Upper lobe of left lung (tissue), 6 donors: ENCODE results near the gene STRBP. TPM values are rescaled to one million over a fixed set of nuclear protein-coding genes. Genes with fewer than 3 reads are reported as not detected.

Experiments used
- ATAC-seq, 2 donors: fragments of 200-7000 bp; cut with Tn5 transposase; one replicate each; pipeline ENCODE4 v1.9.1; 2022; ENCODE audit warnings: mild to moderate bottlenecking in 2 of 2, moderate library complexity in 2 of 2; ENCODE audit not compliant: low FRiP score in 2 of 2
- DNase-seq, 2 donors: peaks; one replicate each; pipeline ENCODE4 v3.0.0-alpha.2; 2019 to 2020
- H3K27ac ChIP-seq, 4 donors: fragments of 200-600 bp; sonication (generic); one replicate each; pipeline ENCODE4 v1.5.1; 2016 to 2019
- H3K27me3 ChIP-seq, 4 donors: fragments of 200-600 bp; sonication (generic); one replicate each; pipeline ENCODE4 v1.5.1; 2017 to 2019
- H3K36me3 ChIP-seq, 4 donors: fragments of 200-600 bp; sonication (generic); one replicate each; pipeline ENCODE4 v1.5.1; 2016 to 2019
- H3K4me1 ChIP-seq, 4 donors: fragments of 200-600 bp; sonication (generic); one replicate each; pipeline ENCODE4 v1.5.1; 2018 to 2019
- H3K4me3 ChIP-seq, 4 donors: fragments of 200-600 bp; sonication (generic); one replicate each; pipeline ENCODE4 v1.5.1; 2017 to 2019; ENCODE audit warnings: mild to moderate bottlenecking in 2 of 4, moderate library complexity in 1 of 4
- H3K9me3 ChIP-seq, 4 donors: fragments of 200-600 bp; sonication (generic); one replicate each; pipeline ENCODE4 v1.5.1; 2018 to 2019
- EP300 ChIP-seq, 4 donors: sonication (generic); formaldehyde crosslinking; IDR thresholded peaks; one replicate each; pipeline ENCODE4 v1.5.1; 2017; ENCODE audit warnings: antibody characterized with exemption in 4 of 4, control low read depth in 2 of 4
- POLR2A ChIP-seq, 4 donors: fragments of 450-650 bp; IDR thresholded peaks; one replicate each; pipeline ENCODE4 v1.5.1; 2016 to 2017; ENCODE audit warnings: antibody characterized with exemption in 4 of 4, mild to moderate bottlenecking in 2 of 4
- POLR2AphosphoS5 ChIP-seq, 2 donors: sonication (generic); formaldehyde crosslinking; IDR thresholded peaks; one replicate each; pipeline ENCODE4 v1.5.1; 2017; ENCODE audit warnings: antibody characterized with exemption in 2 of 2
- WGBS, 2 donors: methylation state at CpG; one replicate each; pipeline ENCODE4 v1.1.5; 2017 to 2018; 5-methylcytosine and 5-hydroxymethylcytosine counted together
- total RNA-seq, 6 donors: library from RNA; depleted of rRNA in 4 of 6; stranded (reverse); fragments of >200 nt in 4 of 6; gene quantifications; one replicate each; pipeline versions ENCODE4 v1.1.0 to v1.2.1, GENCODE V29; 2016 to 2021
- TF ChIP-seq, protein P1 (sequence below), 6 experiments: fragments of 450-650 bp in 4 of 6; fragments of 200-600 bp in 2 of 6; sonication (generic) in 2 of 6; IDR thresholded peaks; one replicate each; pipeline ENCODE4 v1.5.1; 2016 to 2019; ENCODE audit warnings: antibody characterized with exemption in 6 of 6
- donor health status: DM: no; HTN: no; CAD: no; lungs with moderate emphysema.
- donor health status: DM: no; HTN: yes; CAD: no; lungs with severe emphysema.

STRBP gene
- total RNA-seq, 6 donors from 2014 or later, result 10.2 to 61.8 (median 17.8) TPM

DNA sequence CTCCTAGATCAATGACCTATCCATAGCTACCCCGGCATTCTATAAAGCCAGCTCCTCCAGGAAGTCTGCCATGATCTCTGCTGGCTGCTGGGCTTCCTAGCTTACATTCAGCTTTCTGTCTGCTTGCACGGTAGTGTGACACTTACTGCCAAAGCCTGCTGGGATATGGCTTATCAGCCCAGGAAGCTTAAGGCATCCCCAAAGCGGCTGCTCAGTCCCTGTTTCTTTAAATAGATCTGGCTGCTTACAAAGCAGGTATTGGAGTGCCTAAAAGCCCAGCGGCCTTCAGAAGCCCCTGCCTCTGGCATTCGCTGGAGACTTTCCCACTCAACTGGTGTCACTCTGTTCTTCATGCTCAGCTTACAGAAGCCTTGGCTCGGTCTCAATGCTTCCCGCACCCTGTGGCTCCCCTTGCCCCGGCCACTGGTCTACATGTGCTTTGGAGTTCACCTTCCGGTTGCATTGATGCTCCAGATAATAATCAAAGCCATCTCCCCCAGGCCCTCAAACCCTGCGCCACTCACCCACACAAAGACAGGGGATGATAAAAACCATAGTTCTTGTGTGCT is 31.3 kb upstream of the STRBP start:
- no peaks in the 10 kb centered on the region for H3K9me3 ChIP-seq
- WGBS, 2 donors, result 77 to 80% methylated on average over 10 of the region's 10 CpGs
- DNase-seq, result no peak
- no peak overlapping the region for H3K4me3 ChIP-seq
- no peaks in the 10 kb centered on the region for H3K4me1 ChIP-seq
- H3K36me3 ChIP-seq, result no peaks in the 10 kb centered on the region
- TF ChIP-seq POLR2A (IDR thresholded peaks at IDR 0.05), result no peak
- TF ChIP-seq POLR2AphosphoS5 (IDR thresholded peaks at IDR 0.05), result no peak
- TF ChIP-seq EP300 (IDR thresholded peaks at IDR 0.05), result no peak
- TF ChIP-seq, protein P1, sequence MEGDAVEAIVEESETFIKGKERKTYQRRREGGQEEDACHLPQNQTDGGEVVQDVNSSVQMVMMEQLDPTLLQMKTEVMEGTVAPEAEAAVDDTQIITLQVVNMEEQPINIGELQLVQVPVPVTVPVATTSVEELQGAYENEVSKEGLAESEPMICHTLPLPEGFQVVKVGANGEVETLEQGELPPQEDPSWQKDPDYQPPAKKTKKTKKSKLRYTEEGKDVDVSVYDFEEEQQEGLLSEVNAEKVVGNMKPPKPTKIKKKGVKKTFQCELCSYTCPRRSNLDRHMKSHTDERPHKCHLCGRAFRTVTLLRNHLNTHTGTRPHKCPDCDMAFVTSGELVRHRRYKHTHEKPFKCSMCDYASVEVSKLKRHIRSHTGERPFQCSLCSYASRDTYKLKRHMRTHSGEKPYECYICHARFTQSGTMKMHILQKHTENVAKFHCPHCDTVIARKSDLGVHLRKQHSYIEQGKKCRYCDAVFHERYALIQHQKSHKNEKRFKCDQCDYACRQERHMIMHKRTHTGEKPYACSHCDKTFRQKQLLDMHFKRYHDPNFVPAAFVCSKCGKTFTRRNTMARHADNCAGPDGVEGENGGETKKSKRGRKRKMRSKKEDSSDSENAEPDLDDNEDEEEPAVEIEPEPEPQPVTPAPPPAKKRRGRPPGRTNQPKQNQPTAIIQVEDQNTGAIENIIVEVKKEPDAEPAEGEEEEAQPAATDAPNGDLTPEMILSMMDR (IDR thresholded peaks at IDR 0.05), result no peak
- no peak for ATAC-seq
- H3K27ac ChIP-seq, result no peak overlapping the region
- H3K27me3 ChIP-seq, result no peaks in the 10 kb centered on the region

DNA sequence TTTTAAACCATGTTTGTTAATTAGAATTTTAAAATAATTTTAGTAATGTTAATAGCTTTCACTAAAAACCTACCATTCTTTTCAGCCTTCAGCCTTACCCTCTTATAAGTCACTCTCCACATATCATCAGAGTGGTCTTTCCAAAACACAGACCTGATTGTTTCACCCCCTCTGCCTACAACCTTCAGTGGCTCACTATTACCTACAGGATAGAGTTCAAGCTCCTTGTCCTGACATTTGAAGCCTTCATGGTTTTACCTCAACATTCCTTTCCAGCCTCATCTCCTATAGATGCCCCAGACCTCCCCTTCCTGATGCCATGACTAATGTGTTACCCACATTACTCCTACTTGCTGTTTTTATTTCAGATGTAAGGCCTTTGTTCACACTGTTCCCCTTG is 27.8 kb upstream of the STRBP start:
- DNase-seq (no peak), ATAC-seq (no peak)
- H3K27ac ChIP-seq, result no peak overlapping the region
- no peaks in the 10 kb centered on the region for H3K4me1 ChIP-seq
- TF ChIP-seq, protein P1 (IDR thresholded peaks at IDR 0.05), result no peak
- no peak for TF ChIP-seq EP300 (IDR thresholded peaks at IDR 0.05)
- TF ChIP-seq POLR2AphosphoS5 (IDR thresholded peaks at IDR 0.05), result no peak
- no peak for TF ChIP-seq POLR2A (IDR thresholded peaks at IDR 0.05)
- no peaks in the 10 kb centered on the region for H3K9me3 ChIP-seq
- H3K4me3 ChIP-seq, result no peak overlapping the region
- no peaks in the 10 kb centered on the region for H3K27me3 ChIP-seq
- H3K36me3 ChIP-seq, result no peaks in the 10 kb centered on the region

DNA sequence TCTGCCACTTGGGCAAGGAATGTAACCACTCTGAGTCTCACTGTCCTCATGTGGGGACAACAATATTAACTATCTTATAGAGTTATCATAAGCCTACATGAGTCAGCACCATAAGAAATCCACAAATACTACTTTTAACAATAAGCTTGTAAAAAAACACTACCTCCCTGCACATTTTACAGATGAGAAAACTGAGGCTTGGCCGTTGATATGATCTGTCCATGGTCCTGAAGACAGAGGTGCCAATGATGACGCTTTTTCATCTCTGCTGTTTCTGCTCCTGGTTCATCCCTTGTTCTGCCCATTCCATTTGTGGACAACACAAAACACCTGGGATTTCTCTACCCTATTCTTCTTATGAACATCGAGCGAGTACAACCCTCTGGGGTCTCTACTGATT is 23.4 kb upstream of the STRBP start:
- Histone ChIP-seq H3K27ac (no peak overlapping the region), H3K36me3 (no peaks in the 10 kb centered on the region), H3K27me3 (no peaks in the 10 kb centered on the region), H3K4me3 (no peak overlapping the region), H3K4me1 (no peaks in the 10 kb centered on the region), H3K9me3 (no peaks in the 10 kb centered on the region)
- TF ChIP-seq POLR2A (IDR thresholded peaks at IDR 0.05), result no peak
- TF ChIP-seq, protein P1 (IDR thresholded peaks at IDR 0.05), result no peak
- no peak for TF ChIP-seq POLR2AphosphoS5 (IDR thresholded peaks at IDR 0.05)
- no peak for TF ChIP-seq EP300 (IDR thresholded peaks at IDR 0.05)
- no peak for ATAC-seq
- 86 to 94% methylated on average over 4 of the region's 4 CpGs for WGBS, 2 donors
- DNase-seq, result no peak

DNA sequence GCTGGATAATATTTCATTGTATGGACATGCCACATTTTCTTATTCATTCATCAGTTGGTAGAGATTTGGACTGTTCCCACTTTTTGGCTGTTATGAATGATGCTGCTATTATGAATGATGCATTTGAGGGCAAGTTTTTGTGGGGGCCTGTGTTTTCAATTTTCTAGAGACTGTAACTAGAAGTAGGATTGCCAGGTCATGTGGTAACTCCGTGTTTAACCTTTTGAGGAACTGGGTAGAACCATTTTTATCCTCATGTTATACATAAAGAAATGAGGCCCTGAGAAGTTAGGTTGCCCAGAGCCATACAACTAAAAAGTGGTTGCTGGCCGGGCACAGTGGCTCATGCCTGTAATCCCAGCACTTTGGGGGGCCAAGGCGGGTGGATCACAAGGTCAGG is 22.4 kb upstream of the STRBP start:
- DNase-seq, result no peak
- no peak for TF ChIP-seq POLR2AphosphoS5 (IDR thresholded peaks at IDR 0.05)
- TF ChIP-seq, protein P1 (IDR thresholded peaks at IDR 0.05), result no peak
- no peak for TF ChIP-seq POLR2A (IDR thresholded peaks at IDR 0.05)
- no peak for TF ChIP-seq EP300 (IDR thresholded peaks at IDR 0.05)
- Histone ChIP-seq H3K9me3 (no peaks in the 10 kb centered on the region), H3K27ac (no peak overlapping the region), H3K36me3 (no peaks in the 10 kb centered on the region), H3K4me3 (no peak overlapping the region), H3K4me1 (no peaks in the 10 kb centered on the region), H3K27me3 (no peaks in the 10 kb centered on the region)
- 69 to 75% methylated on average over 3 of the region's 3 CpGs for whole genome bisulfite sequencing, 2 donors
- no peak for ATAC-seq

DNA sequence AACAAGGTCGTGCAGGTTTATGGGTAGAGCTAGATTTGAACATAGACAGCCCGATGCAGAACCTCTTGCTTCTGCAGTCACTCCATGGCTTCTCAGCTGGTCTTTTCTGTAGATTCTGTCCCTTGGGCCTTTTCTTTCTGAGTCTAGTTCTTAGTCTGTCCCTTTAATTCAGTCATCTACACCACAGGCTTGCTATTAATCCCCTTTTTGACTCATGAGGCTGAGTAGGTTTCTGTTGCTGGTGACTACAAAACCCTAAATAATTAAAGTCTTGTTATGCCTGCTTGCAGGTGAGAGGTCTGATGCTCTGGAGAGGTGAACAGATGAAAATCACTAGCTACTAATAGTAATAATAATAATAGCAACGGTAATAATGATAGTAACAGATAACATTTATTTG is 19.3 kb upstream of the STRBP start:
- WGBS, 2 donors, result 80 to 85% methylated on average over 3 of the region's 3 CpGs

More for the DNA sequence above, 19.3 kb upstream of the STRBP start:
- H3K9me3 ChIP-seq, result no peaks in the 10 kb centered on the region
- H3K4me3 ChIP-seq, result no peak overlapping the region
- TF ChIP-seq, protein P1 (IDR thresholded peaks at IDR 0.05), result no peak
- TF ChIP-seq POLR2AphosphoS5 (IDR thresholded peaks at IDR 0.05), result no peak
- no peak for TF ChIP-seq EP300 (IDR thresholded peaks at IDR 0.05)
- DNase-seq (no peak), ATAC-seq (no peak)
- no peaks in the 10 kb centered on the region for H3K27me3 ChIP-seq
- H3K36me3 ChIP-seq, result no peaks in the 10 kb centered on the region
- no peaks in the 10 kb centered on the region for H3K4me1 ChIP-seq
- no peak overlapping the region for H3K27ac ChIP-seq
